Stimulated activated CD4-positive, alpha-beta T cell treated with anti-CD3 and anti-CD28 coated beads, Interleukin-12 subunit alpha, Interleukin-12 subunit beta, amount 100 ng/mL, for 24 hours (primary cell): ENCODE data around the gene ADAM19.

Experiments used
- DNase-seq, 2 experiments: peaks; one replicate each; pipeline ENCODE4 v3.0.0-alpha.2; 2020; ENCODE audit warnings: low read depth in 2 of 2

ADAM19 gene

DNA sequence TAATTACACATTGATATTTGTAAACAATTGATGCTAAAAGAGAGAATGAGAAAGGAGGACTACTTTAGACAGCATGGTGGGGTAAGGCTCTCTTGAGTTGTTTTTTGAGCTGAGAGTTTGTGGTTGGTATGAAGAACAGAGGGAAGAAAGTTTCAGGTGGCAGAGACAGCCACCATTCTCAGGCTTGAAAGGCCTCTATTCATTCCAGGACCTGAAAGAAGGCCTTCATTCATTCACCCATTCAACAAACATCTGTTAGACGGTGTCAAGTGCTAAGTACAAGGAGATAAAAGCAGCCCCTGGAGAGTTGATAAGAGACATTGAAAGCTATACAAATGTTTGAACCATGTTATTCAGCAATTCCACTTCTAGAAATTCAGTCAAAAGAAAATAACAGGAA lies 21.7 kb upstream of the ADAM19 start:
- DNase-seq, result no peak

GRCh38 chr5:157596487-157596886 lies 20.9 kb upstream of the ADAM19 start:
- peak in 1 of 2 experiments; percentile 35 for DNase-seq

- no peak for DNase-seq
Measured at GRCh38 chr5:157594675-157595459, 19.3 kb upstream of the ADAM19 start.

DNA sequence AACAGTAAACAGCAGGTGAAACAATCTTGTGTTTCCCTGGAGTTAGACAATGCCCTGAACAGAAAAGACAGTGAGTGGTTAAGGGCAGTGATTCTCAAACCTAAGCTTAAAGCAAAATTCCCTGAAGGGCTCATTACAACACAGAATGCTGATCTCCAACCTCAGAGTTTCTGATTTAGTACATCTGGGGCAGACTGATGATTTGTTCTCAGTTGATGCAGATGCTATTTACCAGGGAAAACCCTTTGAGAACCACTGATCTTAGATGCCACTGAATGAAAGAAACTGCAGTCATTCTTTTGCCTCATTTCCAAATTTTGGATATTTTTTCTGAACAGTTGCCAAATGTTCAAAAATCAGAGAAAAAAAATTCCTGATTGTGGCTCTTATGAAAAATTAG lies 18.7 kb upstream of the ADAM19 start:
- no peak for DNase-seq

DNA sequence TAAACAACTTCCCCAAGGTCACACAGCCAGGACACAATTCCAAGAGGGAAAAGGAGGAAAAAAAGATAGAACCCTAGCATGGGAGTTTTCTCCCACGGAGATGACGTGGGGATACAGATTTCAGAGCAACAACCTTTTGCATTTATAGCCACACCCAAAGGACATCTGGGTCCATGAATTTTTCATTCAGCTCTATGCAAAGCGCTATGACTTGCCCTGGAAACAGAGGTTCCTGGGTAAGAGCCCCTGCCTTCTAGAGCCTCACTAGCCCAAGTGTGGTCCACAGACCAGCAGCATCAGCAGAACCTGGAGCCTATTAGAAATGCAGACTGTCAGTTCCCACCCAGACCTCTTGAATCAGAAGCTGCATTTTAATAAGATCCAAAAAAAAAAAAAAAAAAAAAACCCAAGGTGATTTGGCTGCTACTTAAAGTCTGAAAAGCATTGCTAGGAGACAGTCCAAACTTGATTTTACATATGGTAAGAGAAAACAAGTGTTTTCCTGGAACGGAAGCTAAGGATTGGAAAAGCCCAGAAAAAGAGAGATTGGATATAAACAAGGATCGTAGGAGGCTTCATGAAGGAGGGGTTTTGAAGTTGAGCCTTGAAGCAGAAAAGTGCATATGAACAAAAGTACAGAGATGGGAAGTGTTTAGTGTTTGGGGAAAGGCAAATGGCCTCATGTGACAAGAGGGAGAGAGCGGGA lies 17.6 kb upstream of the ADAM19 start:
- DNase-seq, result no peak

GRCh38 chr5:157592594-157592993 lies 17.0 kb upstream of the ADAM19 start:
- no peak for DNase-seq

GRCh38 chr5:157590478-157590877 lies 14.9 kb upstream of the ADAM19 start:
- no peak for DNase-seq

DNA sequence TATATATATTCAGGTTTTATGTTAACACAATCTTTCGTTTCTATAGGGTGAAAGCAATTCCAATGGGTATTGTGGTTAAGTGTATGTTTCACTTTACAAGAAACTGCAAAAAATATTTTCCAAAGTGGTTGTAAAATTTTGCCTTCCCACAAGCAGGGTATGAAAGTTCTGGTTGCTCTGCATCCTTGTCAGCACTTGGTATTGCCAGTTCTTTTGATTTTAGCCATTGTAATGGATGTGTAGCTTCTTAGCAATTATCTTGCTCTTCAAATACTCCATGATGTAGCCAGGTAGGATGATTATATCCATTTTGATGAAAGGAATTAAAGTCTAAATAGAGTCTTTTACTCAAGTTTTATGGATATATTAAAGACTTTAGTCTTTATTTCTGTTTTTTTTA lies 9.1 kb upstream of the ADAM19 start:
- no peak for DNase-seq

DNA sequence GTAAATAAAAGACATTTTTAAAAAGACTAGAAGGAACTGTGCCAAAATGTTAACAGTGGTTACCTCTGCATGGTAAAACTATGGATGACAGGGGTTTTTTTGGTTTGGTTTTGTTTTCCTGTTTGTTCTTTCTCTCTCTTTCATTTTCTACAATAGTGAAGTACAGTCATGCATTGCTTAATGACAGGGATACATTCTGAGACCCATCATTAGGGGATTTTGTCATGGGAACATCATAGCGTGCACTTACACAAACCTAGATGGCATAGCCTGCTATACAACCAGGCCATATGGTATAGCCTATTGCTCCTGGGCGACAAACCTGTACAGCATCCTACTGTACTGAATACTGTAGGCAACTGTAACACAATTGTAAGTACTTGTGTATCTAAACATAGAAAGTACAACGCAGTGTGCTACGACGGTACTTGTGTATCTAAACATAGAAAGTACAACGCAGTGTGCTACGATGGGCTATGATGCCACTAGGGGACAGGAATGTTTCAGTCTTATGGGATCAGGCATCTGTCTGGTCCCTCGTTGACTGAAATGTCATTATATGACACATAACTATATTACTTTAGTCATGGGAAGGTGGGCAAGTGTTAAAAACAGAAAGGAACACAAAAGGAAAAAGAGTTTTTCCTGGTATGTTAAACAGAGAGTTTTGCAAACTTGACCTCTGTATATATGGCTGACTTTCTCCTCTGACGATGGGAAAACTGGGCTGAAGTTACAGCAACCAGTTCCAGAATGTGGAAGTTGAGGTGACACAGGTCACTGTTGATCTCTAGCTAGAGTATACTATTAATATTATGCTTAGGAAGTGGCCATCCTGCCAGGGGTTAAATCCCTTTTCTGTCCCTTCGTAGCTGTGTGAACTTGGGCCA lies 7.4 kb upstream of the ADAM19 start:
- DNase-seq, result no peak

- DNase-seq, result no peak
Measured at GRCh38 chr5:157581901-157582300, 6.3 kb upstream of the ADAM19 start.

GRCh38 chr5:157578079-157578780 lies 2.7 kb upstream of the ADAM19 start:
- DNase-seq, result no peak

GRCh38 chr5:157576678-157577077 lies 1.1 kb upstream of the ADAM19 start:
- no peak for DNase-seq

DNA sequence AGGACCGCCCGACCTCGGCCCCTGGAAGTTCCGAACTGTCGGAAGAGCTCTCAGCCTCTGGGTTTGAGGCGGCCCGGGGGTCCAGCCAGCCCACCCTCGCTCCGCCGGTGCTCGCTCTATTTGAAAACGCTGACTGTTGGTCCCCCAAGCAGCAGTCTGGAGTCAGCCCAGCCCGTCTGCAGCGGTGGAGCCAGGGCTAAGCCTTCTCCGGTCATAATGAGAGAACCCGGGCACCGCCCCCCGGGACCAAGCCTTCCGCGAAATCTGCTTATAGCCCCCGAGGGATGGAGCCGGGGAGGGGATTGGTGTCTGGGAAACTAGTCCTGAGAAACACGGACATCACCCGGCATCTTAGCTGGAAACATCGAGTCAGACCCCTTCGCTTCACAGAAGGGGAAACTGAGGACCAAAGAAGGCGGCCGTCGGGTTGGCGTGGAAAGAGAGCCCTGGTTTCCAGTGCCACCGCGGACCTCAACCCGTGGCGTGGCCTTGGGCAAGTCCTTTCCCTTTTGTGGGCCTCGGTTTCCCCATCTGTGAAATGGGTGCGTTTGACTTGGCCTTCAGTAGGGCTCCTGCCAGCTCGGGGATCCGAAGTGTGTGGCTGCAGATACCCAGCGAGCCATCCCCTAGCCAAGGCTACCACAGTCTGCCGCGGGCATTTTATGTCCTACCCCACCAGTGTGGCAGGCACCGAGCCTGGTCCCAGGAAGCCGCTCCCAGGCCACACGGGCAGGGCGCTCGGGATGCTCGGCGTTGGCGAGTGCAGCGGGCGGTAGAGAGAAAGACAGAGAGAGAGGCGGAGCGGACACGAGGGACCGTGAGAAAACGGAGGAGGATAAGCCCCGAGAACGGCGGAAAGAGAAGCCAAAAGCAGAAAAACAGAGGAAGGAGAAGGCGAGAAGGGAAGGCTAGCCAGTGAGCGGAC lies 857 bp downstream of the ADAM19 start:
- DNase-seq, result no peak

- no peak for DNase-seq
Measured at GRCh38 chr5:157571357-157571827, 4.2 kb downstream of the ADAM19 start.

DNA sequence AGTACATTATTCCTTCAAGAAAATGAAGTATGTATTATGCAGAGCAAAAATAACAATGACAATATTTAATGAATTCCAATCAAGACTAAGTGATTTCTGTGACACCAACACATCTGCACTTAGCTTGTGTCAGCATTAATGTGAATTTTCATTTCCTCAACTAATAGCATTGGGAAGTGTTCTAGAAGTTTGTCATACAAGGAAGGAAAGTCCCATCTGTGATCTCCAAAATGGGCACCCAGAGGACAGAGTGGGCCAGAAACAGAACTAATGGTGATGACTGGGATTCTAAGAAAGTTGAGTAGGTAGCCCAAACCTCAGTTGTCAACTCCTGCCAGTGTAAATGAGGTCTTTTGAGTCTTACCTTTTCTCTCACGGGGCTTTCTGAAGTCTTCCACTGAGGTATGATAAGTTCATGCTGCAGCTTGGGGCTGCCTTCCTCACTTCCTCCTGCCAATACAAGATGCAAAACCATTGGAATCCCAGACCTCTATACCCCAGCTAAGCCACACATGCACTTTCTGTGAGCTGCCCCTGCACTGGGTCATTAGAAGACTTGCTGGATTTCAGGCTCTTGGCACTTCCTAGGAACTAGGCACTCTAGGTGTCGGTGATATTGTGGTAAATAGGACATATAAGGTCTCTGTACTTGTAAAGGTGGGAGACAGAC lies 4.9 kb downstream of the ADAM19 start:
- no peak for DNase-seq

DNA sequence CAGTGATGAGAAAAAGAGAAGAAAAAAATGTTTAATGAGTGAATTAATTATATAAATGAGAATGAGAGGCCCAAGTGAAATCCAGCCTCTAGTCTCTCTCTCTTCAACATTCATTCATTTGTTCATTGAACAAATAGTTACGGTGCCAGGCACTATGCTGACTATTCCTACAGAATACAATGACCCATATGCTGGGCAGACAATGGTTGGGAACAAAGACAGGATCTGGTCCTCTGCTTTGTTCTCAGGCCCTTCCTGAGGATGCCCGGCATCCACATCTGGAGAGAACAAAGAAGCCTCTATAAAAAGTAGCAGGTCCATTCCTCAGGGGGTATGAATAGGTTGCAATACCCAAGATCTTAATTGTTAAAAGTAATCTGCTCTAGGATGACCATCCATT lies 6.9 kb downstream of the ADAM19 start:
- DNase-seq, result no peak

DNA sequence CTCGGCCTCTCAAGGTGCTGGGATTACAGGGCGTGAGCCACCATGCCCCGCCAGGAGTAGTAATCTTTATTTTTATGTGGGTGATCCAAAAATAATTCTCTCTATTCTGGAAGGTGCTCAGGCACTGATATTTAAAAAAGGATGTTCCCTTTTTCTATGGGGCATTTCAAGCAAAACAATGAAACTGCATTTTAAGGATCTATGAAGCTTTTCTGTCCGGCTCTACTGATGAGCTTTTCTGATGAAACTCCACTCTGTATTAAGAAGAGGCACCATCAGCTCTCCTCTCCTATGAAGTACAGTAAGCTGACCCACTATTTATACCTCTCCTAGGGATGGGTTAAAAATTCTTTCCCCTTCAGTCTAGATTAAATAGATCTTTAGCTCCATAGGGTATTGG lies 7.4 kb downstream of the ADAM19 start:
- DNase-seq, result no peak

DNA sequence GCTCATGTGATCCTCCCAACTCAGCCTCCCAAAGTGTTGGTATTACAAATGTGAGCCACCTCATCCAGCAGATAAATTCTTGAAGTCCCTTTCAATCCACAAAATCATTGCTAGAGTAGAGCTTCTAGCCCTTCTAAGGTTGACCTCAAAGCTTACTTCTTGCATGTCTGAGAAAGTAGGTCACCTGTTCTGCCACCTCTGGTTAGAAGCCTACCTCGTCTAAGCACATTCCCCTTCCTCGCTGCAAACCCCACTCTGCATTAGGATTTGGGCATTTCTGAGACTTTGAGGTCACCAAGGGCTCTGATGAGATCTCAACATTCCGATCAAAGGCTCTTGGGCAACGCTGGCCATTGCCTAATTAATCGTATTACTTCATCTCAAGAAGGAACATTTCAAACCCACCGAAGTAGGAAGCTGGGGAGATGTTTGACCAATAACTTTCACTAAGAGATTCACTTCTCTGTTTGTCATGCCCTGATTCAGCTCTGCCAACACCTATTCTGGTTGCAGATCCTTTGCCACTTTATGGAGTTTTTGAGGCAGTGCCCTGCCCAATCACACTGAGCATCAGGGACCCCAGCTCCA lies 8.6 kb downstream of the ADAM19 start:
- no peak for DNase-seq

DNA sequence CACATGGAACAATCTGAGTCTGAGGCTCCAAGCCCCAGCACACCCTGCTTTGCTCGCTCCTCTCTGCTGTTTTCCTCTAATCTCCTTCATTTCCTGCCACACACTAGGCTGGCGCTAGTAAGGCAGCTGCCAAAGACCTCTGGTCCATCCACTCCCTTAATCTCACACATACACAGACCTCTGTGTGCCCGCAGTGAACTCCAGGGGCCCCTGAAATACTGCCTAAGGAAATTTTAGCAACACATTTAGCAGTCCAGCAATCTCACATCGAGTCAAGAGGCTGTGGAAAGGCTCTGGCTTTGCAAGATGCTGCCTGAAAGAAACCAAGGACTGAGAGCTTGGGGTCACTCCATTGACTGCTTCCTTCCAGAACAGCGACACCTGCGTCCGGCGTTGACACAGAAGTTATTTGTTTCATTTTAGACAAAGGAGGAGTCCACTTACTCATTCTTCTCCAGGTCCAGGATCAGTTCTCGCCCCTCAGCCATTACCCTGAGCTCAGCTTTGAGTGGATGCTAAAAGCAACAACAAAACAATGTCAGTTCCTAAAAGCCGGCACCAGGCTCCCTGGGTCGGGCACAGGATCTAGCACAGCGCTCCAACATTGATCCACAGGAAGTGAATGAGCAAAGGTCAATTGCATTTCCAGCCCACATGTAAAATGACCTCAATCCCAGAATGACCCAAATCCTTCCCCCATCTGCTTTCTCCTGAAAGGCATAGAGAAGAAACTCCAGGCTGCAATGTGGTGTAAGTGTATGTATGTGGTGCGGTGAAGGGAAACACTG lies 11.5 kb downstream of the ADAM19 start:
- no peak for DNase-seq
